Tibial artery (tissue), 4 donors: Measurements from ENCODE around the gene TRIM26.

Experiments
- DNase-seq, 2 donors: peaks; one replicate each; pipeline ENCODE4 v3.0.0-alpha.2; 2019
- H3K27ac ChIP-seq, 2 donors: fragments of 200-600 bp; sonication (generic) in 1 of 2; 1 replicate in 1 of 2; 2 replicates in 1 of 2; pipeline ENCODE4 v1.5.1; 2018 to 2019; ENCODE audit warnings: mild to moderate bottlenecking in 1 of 2
- H3K27me3 ChIP-seq, 2 donors: fragments of 200-600 bp; sonication (generic) in 1 of 2; one replicate each; pipeline versions ENCODE4 v1.5.1 to v1.6.0; 2016 to 2019
- H3K36me3 ChIP-seq, 3 donors: fragments of 200-600 bp; sonication (generic) in 2 of 3; one replicate each; pipeline ENCODE4 v1.5.1; 2016 to 2019; ENCODE audit warnings: mild to moderate bottlenecking in 2 of 3
- H3K4me1 ChIP-seq, 4 donors: fragments of 200-600 bp; sonication (generic) in 2 of 4; 1 replicate in 3 of 4; 2 replicates in 1 of 4; pipeline ENCODE4 v1.5.1; 2016 to 2019
- H3K4me3 ChIP-seq, 2 donors: fragments of 200-600 bp; sonication (generic) in 1 of 2; 1 replicate in 1 of 2; 2 replicates in 1 of 2; pipeline ENCODE4 v1.5.1; 2018 to 2019; ENCODE audit warnings: mild to moderate bottlenecking in 2 of 2
- H3K9me3 ChIP-seq, 3 donors: fragments of 200-600 bp; sonication (generic) in 1 of 3; one replicate each; pipeline ENCODE4 v1.5.1; 2016 to 2019
- intact Hi-C: fragments of 100-400 bp; cut with DNase I; formaldehyde crosslinking; loops from one replicate; pipeline ENCODE4 v1.15.0; 2023; ENCODE audit warnings: low total_unique reads
- TF ChIP-seq, protein P1 (sequence below), 2 experiments: fragments of 200-600 bp in 1 of 2; fragments of 450-650 bp in 1 of 2; IDR thresholded peaks; one replicate each; pipeline ENCODE4 v1.5.1; 2017 to 2019; ENCODE audit warnings: antibody characterized with exemption in 2 of 2, mild to moderate bottlenecking in 1 of 2, moderate library complexity in 1 of 2

Gene TRIM26

DNA sequence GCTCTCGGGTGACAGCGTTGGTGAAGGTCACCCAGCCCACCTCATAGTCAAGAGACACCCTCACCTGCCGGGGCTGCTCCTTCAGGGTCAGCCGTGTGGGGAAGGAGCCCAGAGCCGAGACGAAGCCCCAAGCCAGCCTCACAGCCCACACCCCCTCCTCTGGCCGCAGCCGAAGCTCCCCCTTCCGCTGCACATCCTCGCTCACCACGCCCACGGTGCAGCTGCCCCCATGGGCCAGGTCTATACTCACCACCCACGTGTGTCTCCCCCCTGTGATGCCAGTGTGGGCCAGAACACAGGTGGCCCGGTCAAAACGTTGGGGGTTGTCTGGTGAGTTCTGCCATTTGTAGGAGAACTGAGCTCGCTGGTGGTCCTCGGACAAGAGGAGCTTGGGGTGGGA lies 59.1 kb downstream of the TRIM26 start:
- Histone ChIP-seq H3K27ac (no peak overlapping the region), H3K9me3 (no peaks in the 10 kb centered on the region), H3K4me1 (peaks cover 0 to 5% (median 2%) of the 10 kb centered on the region in 4 donors), H3K27me3 (peaks cover 0 to 22% of the 10 kb centered on the region in 2 donors), H3K4me3 (no peak overlapping the region), H3K36me3 (no peaks in the 10 kb centered on the region)
- no peak for DNase-seq
- intact Hi-C loops, result no loop called here
- TF ChIP-seq, protein P1, sequence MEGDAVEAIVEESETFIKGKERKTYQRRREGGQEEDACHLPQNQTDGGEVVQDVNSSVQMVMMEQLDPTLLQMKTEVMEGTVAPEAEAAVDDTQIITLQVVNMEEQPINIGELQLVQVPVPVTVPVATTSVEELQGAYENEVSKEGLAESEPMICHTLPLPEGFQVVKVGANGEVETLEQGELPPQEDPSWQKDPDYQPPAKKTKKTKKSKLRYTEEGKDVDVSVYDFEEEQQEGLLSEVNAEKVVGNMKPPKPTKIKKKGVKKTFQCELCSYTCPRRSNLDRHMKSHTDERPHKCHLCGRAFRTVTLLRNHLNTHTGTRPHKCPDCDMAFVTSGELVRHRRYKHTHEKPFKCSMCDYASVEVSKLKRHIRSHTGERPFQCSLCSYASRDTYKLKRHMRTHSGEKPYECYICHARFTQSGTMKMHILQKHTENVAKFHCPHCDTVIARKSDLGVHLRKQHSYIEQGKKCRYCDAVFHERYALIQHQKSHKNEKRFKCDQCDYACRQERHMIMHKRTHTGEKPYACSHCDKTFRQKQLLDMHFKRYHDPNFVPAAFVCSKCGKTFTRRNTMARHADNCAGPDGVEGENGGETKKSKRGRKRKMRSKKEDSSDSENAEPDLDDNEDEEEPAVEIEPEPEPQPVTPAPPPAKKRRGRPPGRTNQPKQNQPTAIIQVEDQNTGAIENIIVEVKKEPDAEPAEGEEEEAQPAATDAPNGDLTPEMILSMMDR (IDR thresholded peaks at IDR 0.05), result no peak

DNA sequence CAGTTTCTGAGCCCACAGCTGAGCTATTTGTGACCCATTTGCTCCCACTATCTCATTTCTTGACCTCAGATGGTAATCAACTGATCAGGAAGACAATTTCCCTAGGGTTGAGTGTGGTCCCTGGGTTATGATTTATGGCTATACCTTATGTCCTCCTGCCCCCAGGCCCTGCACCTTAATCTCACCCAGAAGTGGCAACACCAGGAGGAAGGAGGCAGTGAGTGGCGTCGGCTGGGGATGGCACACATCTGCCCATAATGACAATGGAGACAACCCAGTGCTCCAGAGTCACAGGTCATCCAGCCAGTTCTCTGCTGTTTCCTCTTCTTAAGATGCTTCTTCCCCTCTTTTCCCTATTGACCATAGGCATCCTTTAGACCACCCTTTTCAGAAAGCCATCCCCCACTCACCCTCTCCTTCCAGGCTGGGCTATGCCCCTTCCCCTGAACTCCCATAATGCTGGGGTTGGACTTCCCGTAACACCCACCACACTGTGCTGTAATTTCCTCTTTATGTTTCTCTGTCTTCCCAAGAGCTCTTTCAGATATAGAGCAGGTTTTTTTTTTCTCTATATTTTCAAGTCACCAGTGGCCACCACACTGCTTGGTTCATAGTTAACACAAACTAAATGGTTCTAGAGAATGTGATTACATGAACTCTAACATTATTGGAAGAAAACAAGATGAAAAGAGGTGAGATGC lies 60.1 kb downstream of the TRIM26 start:
- no peaks in the 10 kb centered on the region for H3K9me3 ChIP-seq
- H3K27ac ChIP-seq, result no peak overlapping the region
- H3K36me3 ChIP-seq, result no peaks in the 10 kb centered on the region
- H3K27me3 ChIP-seq, result peaks cover 0 to 17% of the 10 kb centered on the region in 2 donors
- intact Hi-C loops, result no loop called here
- H3K4me3 ChIP-seq, result no peak overlapping the region
- no peak for DNase-seq
- TF ChIP-seq, protein P1 (IDR thresholded peaks at IDR 0.05), result no peak
- H3K4me1 ChIP-seq, result peaks cover 0 to 5% (median 2%) of the 10 kb centered on the region in 4 donors

DNA sequence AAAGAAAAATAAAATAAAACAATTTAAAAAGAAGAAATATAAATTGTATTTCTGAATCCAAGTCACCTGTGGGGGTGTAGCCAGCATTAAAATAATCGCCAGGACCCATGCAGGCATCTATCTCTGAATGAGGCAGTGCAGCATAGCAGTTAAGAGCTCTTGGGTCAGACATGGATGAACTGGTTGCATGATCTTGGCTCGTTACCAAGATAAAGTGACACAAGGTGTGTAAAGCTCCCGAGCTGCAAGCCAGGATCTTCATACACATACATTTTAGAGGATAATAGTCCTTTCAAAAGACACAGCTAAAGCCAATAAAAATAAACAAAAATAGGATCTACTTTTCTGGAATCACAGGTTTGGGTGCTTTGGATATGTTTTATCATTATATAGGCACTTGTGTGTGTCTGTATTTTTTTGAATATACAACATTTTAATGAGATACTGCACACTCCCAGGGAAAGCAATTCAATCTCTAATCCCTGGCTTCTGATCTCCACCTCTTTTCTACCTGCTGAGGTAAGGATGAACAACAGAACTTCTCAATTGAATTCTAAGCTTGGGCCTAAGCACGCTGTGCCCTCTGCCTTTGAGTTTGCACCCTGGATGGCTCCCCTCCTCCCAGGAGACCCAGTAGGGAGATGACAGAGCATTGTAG lies 61.1 kb downstream of the TRIM26 start:
- Histone ChIP-seq H3K27ac (no peak overlapping the region), H3K4me3 (no peak overlapping the region), H3K36me3 (no peaks in the 10 kb centered on the region), H3K4me1 (peaks cover 0 to 5% (median 2%) of the 10 kb centered on the region in 4 donors), H3K9me3 (no peaks in the 10 kb centered on the region), H3K27me3 (peaks cover 0 to 25% of the 10 kb centered on the region in 2 donors)
- intact Hi-C loops, result no loop called here
- TF ChIP-seq, protein P1 (IDR thresholded peaks at IDR 0.05), result no peak
- DNase-seq, result no peak

DNA sequence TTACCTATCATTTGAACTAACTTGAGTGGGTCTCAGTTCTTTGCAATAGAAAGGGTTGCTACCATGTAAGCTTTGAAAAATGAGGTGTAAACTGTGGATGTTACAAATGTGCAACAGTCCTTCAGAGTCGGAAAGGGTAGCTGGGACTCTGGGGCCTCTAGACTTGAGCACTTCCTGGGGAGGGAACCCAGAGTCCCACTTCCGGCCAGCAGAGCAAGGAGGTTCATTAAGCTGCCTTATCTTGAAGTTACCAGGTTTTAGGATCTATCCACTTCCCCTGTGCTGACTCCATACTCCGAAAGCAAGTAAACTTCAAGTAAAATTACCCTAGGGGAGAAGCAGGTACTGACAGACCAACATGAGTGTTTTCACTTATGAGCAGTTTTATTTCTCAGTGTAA lies 61.6 kb downstream of the TRIM26 start:
- TF ChIP-seq, protein P1 (IDR thresholded peaks at IDR 0.05), result no peak
- peaks cover 0 to 5% (median 2%) of the 10 kb centered on the region in 4 donors for H3K4me1 ChIP-seq
- H3K4me3 ChIP-seq, result no peak overlapping the region
- DNase-seq, result no peak
- no peaks in the 10 kb centered on the region for H3K36me3 ChIP-seq
- intact Hi-C loops, result no loop called here
- H3K9me3 ChIP-seq, result no peaks in the 10 kb centered on the region
- peaks cover 0 to 25% of the 10 kb centered on the region in 2 donors for H3K27me3 ChIP-seq
- no peak overlapping the region for H3K27ac ChIP-seq

DNA sequence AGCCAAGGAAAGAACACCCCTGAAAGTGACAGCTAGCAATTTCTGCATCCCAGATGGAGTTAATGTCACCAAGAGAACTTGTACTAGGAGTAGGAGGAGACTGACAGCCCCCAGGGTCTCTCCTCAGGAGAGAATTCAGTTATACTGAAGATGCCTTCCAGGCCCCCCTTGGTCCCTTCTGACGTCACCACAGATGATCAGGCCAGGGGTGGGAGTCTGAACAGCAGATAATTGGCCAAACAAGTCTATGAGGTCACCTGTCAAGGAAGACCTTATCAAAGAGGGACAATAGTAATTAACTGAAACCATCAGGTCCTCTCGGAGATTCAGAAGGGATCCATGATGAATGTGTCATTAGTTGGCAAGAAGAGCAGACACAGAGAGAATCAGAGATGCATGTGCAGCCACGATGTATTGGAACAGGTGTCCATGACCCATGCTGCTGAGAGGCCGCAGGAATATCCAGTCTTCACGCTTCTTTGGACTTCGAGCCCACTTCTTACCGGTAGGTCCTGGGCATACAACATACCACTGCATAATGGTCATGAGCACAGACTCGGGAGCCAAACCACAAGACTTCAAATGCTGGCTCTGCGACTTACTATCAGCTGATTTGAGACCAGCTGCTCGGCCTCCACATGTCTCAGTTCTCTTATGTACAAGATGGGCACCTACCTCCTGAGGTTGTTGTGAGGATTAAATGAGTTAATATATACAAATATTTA lies 62.4 kb downstream of the TRIM26 start:
- Histone ChIP-seq H3K36me3 (no peaks in the 10 kb centered on the region), H3K27me3 (peaks cover 0 to 31% of the 10 kb centered on the region in 2 donors), H3K27ac (no peak overlapping the region), H3K4me3 (no peak overlapping the region), H3K4me1 (peaks cover 0 to 5% (median 0%) of the 10 kb centered on the region in 4 donors), H3K9me3 (no peaks in the 10 kb centered on the region)
- intact Hi-C loops, result no loop called here
- TF ChIP-seq, protein P1 (IDR thresholded peaks at IDR 0.05), result no peak
- DNase-seq, result no peak
